OCI-LY7 (cell line): Measurements from ENCODE around the gene TET3. TPM values are rescaled to one million over a fixed set of nuclear protein-coding genes. Genes with fewer than 3 reads are reported as not detected.

Experiments used
- BruUV-seq: library from RNA; stranded (reverse); fragments of 400-500 nt; replicated peaks from 2 replicates; lab custom pipeline; 2021; lab: Mats Ljungman, UMichigan
- CTCF ChIA-PET: fragments of 300-600 bp; sonication (Branson Sonifier 250); formaldehyde crosslinking; loops from one replicate; lab custom pipeline; 2022; ENCODE audit warnings: antibody characterized with exemption; ENCODE audit not compliant: unreplicated experiment; lab: Charles Lee
- POLR2A ChIA-PET: fragments of 300-600 bp; sonication (Branson Sonifier 250); formaldehyde crosslinking; loops from one replicate; lab custom pipeline; 2022; ENCODE audit warnings: antibody characterized with exemption; lab: Charles Lee
- DNase-seq: peaks from one replicate; pipeline ENCODE4 v3.0.0-alpha.2; 2015; ENCODE audit warnings: low spot score
- H2AFZ ChIP-seq: fragments of 200-600 bp; sonication (generic), shearing (Covaris generic); 2 replicates; pipeline ENCODE4 v1.6.1; 2014; ENCODE audit warnings: mild to moderate bottlenecking, antibody characterized with exemption, low read length, moderate library complexity
- H3K27ac ChIP-seq: fragments of 200-600 bp; sonication (generic); 2 replicates; pipeline ENCODE4 v1.5.1; 2014; ENCODE audit warnings: mixed run types, low read depth, mild to moderate bottlenecking, moderate library complexity, low read length, inconsistent platforms; ENCODE audit not compliant: poor library complexity, severe bottlenecking
- H3K36me3 ChIP-seq: fragments of 200-600 bp; sonication (generic); 2 replicates; pipeline ENCODE4 v1.6.1; 2014; ENCODE audit warnings: mild to moderate bottlenecking, antibody characterized with exemption, low read length, moderate library complexity, mixed read lengths; ENCODE audit not compliant: insufficient read depth
- H3K4me1 ChIP-seq: fragments of 200-600 bp; sonication (generic); 2 replicates; pipeline ENCODE4 v1.5.1; 2014; ENCODE audit warnings: mild to moderate bottlenecking, low read length; ENCODE audit not compliant: insufficient read depth, poor library complexity, severe bottlenecking
- H3K4me2 ChIP-seq: fragments of 200-600 bp; sonication (generic); 2 replicates; pipeline ENCODE4 v1.6.1; 2014; ENCODE audit warnings: mild to moderate bottlenecking, low read length
- H3K4me3 ChIP-seq: fragments of 200-600 bp; sonication (generic); 2 replicates; pipeline ENCODE4 v1.5.1; 2014; ENCODE audit warnings: mild to moderate bottlenecking, low read depth, low read length; ENCODE audit not compliant: poor library complexity, severe bottlenecking
- H3K79me2 ChIP-seq: fragments of 200-600 bp; sonication (generic); 2 replicates; pipeline ENCODE4 v1.6.1; 2016; ENCODE audit warnings: low read depth, mild to moderate bottlenecking, low read length, moderate library complexity, mixed read lengths; ENCODE audit not compliant: insufficient read depth
- H3K9me2 ChIP-seq: fragments of 200-600 bp; sonication (generic); 2 replicates; pipeline ENCODE4 v1.6.1; 2016; ENCODE audit warnings: mild to moderate bottlenecking, low read length, mixed read lengths; ENCODE audit not compliant: insufficient read depth
- H3K9me3 ChIP-seq: fragments of 200-600 bp; sonication (generic); 2 replicates; pipeline ENCODE4 v1.6.1; 2014; ENCODE audit warnings: mild to moderate bottlenecking, mixed run types, low read length, mixed read lengths
- H4K20me1 ChIP-seq: fragments of 200-600 bp; sonication (generic); 2 replicates; pipeline ENCODE4 v1.6.1; 2014; ENCODE audit warnings: mild to moderate bottlenecking, antibody characterized with exemption, low read length, moderate library complexity, mixed read lengths; ENCODE audit not compliant: insufficient read depth
- EZH2phosphoT487 ChIP-seq: fragments of 200-600 bp; sonication (generic); IDR thresholded peaks from 2 replicates; pipeline ENCODE4 v1.6.1; 2018; ENCODE audit warnings: low read depth, borderline replicate concordance, mild to moderate bottlenecking, mixed run types, antibody characterized with exemption, low read length, moderate library complexity, mixed read lengths
- intact Hi-C: fragments of 100-400 bp; cut with micrococcal nuclease; formaldehyde crosslinking; loops from one replicate; pipeline ENCODE4 v1.10.0; 2022; ENCODE audit not compliant: unreplicated experiment
- total RNA-seq, 2 experiments: library from RNA; depleted of rRNA in 1 of 2; stranded (reverse); fragments of >200 nt in 1 of 2; shearing (Covaris generic) in 1 of 2; gene quantifications; 2 replicates each; pipeline ENCODE4 v1.2.3, GENCODE V29; 2014 to 2022
- TF ChIP-seq, protein P1 (sequence below): fragments of 200-600 bp; sonication (generic); conservative IDR thresholded peaks from 2 replicates; pipeline ENCODE4 v1.5.1; 2014; ENCODE audit warnings: mild to moderate bottlenecking, antibody characterized with exemption, low read length, moderate library complexity, mixed read lengths

TET3 gene
- total RNA-seq, 2 experiments from 2014 or later, result 14.7 to 25.2 TPM

DNA sequence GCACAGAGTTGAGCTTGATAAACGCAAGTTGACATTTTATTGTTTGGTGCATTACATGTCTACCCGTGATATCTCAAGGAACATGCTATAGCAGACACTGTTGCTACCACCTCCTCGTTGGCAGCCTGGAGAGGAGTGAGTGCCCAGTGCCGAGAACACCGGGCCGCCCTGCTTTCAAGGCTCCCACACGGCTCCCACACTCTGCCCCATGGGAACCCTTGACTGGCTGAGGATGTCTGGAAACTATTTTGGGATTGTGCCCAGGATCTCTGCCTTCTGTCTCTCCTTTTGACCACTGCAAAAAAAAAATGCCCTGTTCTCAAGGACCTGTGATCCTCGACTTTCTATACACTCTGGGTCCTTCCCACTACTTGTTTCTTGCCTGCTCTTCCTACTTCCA, 21.1 kb downstream of the TET3 start:
- Histone ChIP-seq H4K20me1 (peaks cover 7% of the 10 kb centered on the region; the same call in 1 of the 2 replicates), H3K4me3 (no peak overlapping the region), H3K9me3 (no peaks in the 10 kb centered on the region), H3K9me2 (no peaks in the 10 kb centered on the region), H3K4me2 (no peak overlapping the region), H2AFZ (no peak overlapping the region), H3K4me1 (peaks cover 19% of the 10 kb centered on the region), H3K27ac (no peak overlapping the region), H3K36me3 (peaks cover 29% of the 10 kb centered on the region), H3K79me2 (no peaks in the 10 kb centered on the region; the same call in 1 of the 2 replicates)
- TF ChIP-seq, protein P1, sequence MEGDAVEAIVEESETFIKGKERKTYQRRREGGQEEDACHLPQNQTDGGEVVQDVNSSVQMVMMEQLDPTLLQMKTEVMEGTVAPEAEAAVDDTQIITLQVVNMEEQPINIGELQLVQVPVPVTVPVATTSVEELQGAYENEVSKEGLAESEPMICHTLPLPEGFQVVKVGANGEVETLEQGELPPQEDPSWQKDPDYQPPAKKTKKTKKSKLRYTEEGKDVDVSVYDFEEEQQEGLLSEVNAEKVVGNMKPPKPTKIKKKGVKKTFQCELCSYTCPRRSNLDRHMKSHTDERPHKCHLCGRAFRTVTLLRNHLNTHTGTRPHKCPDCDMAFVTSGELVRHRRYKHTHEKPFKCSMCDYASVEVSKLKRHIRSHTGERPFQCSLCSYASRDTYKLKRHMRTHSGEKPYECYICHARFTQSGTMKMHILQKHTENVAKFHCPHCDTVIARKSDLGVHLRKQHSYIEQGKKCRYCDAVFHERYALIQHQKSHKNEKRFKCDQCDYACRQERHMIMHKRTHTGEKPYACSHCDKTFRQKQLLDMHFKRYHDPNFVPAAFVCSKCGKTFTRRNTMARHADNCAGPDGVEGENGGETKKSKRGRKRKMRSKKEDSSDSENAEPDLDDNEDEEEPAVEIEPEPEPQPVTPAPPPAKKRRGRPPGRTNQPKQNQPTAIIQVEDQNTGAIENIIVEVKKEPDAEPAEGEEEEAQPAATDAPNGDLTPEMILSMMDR, result no peak
- no peak for TF ChIP-seq EZH2phosphoT487
- CTCF ChIA-PET, result no interaction called here
- POLR2A ChIA-PET, result interaction anchor here (0.8 kb wide), 1 partner anchor 8 kb away, joined by 3 read pairs; no protein-coding TSS in a partner anchor
- intact Hi-C loops, result no loop called here
- DNase-seq, result no peak
- BruUV-seq, result no TSS peak

DNA sequence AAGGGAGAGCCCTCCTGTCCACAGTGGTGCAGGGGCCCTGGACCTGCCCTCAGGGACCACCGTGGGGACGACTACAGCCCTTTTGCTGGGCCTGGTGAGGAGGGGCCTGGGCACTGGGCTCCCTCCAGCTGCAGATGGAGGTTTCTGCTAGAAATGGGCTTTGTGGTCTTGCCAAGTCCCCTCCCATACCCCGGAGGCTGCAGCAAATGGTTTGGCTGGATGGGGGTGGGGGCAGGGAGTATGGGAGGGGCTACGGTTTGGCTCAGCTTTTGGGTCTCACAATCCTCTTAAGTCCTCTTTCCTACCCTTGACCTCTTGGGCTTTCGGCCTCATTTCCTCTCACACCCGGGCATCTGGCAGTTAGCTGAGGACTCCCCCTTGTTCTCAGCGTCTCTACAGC, 21.7 kb downstream of the TET3 start:
- POLR2A ChIA-PET, result no interaction called here
- Histone ChIP-seq H3K9me2 (no peaks in the 10 kb centered on the region), H3K4me1 (peaks cover 16% of the 10 kb centered on the region), H4K20me1 (peaks cover 4% of the 10 kb centered on the region; the same call in 1 of the 2 replicates), H3K4me2 (no peak overlapping the region), H3K79me2 (no peaks in the 10 kb centered on the region; the same call in 1 of the 2 replicates), H3K27ac (no peak overlapping the region), H3K4me3 (no peak overlapping the region), H3K36me3 (peaks cover 29% of the 10 kb centered on the region), H2AFZ (no peak overlapping the region), H3K9me3 (no peaks in the 10 kb centered on the region)
- TF ChIP-seq EZH2phosphoT487, result no peak
- TF ChIP-seq, protein P1, result no peak
- intact Hi-C loops, result no loop called here
- CTCF ChIA-PET, result no interaction called here
- BruUV-seq, result no TSS peak
- no peak for DNase-seq

DNA sequence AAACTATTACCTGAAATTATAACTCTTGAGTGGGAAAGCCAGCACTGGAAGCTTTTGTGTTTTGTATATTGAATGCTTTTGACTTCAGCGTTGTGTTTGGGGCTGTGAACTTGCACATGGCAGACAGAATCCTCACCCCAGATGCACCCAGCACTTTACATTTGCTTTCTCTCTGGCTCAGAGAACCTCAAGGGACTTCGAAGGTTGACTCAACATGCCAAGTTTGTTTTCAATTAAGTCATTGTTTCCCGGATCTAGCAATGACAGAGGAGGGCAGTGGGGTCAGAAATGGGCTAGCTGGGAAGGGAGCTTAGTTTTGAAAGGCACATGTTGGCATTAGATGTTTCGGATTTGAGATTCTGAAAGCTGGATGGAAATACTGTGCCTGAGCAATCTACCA, 22.4 kb downstream of the TET3 start:
- no peaks in the 10 kb centered on the region; the same call in 1 of the 2 replicates for H4K20me1 ChIP-seq
- no peaks in the 10 kb centered on the region; the same call in 1 of the 2 replicates for H3K79me2 ChIP-seq
- H3K9me3 ChIP-seq, result no peaks in the 10 kb centered on the region
- no TSS peak for BruUV-seq
- H2AFZ ChIP-seq, result no peak overlapping the region
- H3K4me1 ChIP-seq, result peaks cover 9% of the 10 kb centered on the region
- H3K4me2 ChIP-seq, result no peak overlapping the region
- H3K36me3 ChIP-seq, result peaks cover 29% of the 10 kb centered on the region
- DNase-seq, result no peak
- TF ChIP-seq EZH2phosphoT487, result no peak
- TF ChIP-seq, protein P1, result no peak
- POLR2A ChIA-PET, result no interaction called here
- no peak overlapping the region for H3K4me3 ChIP-seq
- CTCF ChIA-PET, result no interaction called here
- intact Hi-C loops, result no loop called here
- no peaks in the 10 kb centered on the region for H3K9me2 ChIP-seq
- H3K27ac ChIP-seq, result no peak overlapping the region
